ENCODE data around the gene CABP7. TPM values are rescaled to one million over a fixed set of nuclear protein-coding genes. Genes with fewer than 3 reads are reported as not detected.

CABP7 gene
- total RNA-seq, 1 donor from 2014 or later: not detected

GRCh38 chr22:29758068-29758622 lies 38.3 kb downstream of the CABP7 start:
- Mint-ChIP-seq H3K27me3 (ENCODE audit: unreplicated experiment) (no peaks in the 10 kb centered on the region), H3K4me3 (ENCODE audit: unreplicated experiment) (no peak overlapping the region), H3K9me3 (ENCODE audit: unreplicated experiment) (no peaks in the 10 kb centered on the region), H3K4me1 (ENCODE audit: unreplicated experiment) (peaks cover 12% of the 10 kb centered on the region), H3K27ac (ENCODE audit: unreplicated experiment) (no peak overlapping the region), H3K36me3 (ENCODE audit: unreplicated experiment) (no peaks in the 10 kb centered on the region)
- DNase-seq (ENCODE audit: extremely low spot score, unreplicated experiment): no peak
- TF ChIP-seq CTCF (IDR thresholded peaks at IDR 0.05): no peak

- no peak for DNase-seq (ENCODE audit: extremely low spot score, unreplicated experiment)
- Mint-ChIP-seq H3K36me3 (ENCODE audit: unreplicated experiment) (no peaks in the 10 kb centered on the region), H3K27ac (ENCODE audit: unreplicated experiment) (no peak overlapping the region), H3K4me1 (ENCODE audit: unreplicated experiment) (peaks cover 12% of the 10 kb centered on the region), H3K9me3 (ENCODE audit: unreplicated experiment) (no peaks in the 10 kb centered on the region), H3K4me3 (ENCODE audit: unreplicated experiment) (no peak overlapping the region), H3K27me3 (ENCODE audit: unreplicated experiment) (no peaks in the 10 kb centered on the region)
- no peak for TF ChIP-seq CTCF (IDR thresholded peaks at IDR 0.05)
Observed at GRCh38 chr22:29758959-29759358, 39.2 kb downstream of the CABP7 start.

- DNase-seq (ENCODE audit: extremely low spot score, unreplicated experiment): no peak
- Mint-ChIP-seq H3K27me3 (ENCODE audit: unreplicated experiment) (no peaks in the 10 kb centered on the region), H3K4me3 (ENCODE audit: unreplicated experiment) (no peak overlapping the region), H3K27ac (ENCODE audit: unreplicated experiment) (no peak overlapping the region), H3K4me1 (ENCODE audit: unreplicated experiment) (peaks cover 28% of the 10 kb centered on the region), H3K9me3 (ENCODE audit: unreplicated experiment) (no peaks in the 10 kb centered on the region), H3K36me3 (ENCODE audit: unreplicated experiment) (no peaks in the 10 kb centered on the region)
- TF ChIP-seq CTCF (IDR thresholded peaks at IDR 0.05): no peak
Observed at GRCh38 chr22:29762263-29762662, 42.5 kb downstream of the CABP7 start.

GRCh38 chr22:29765905-29766631 lies 46.3 kb downstream of the CABP7 start:
- no peak for DNase-seq (ENCODE audit: extremely low spot score, unreplicated experiment)
- TF ChIP-seq CTCF (IDR thresholded peaks at IDR 0.05): no peak
- Mint-ChIP-seq H3K27me3 (ENCODE audit: unreplicated experiment) (no peaks in the 10 kb centered on the region), H3K4me1 (ENCODE audit: unreplicated experiment) (peaks cover 27% of the 10 kb centered on the region), H3K9me3 (ENCODE audit: unreplicated experiment) (no peaks in the 10 kb centered on the region), H3K4me3 (ENCODE audit: unreplicated experiment) (peak overlapping the region; percentile 97), H3K36me3 (ENCODE audit: unreplicated experiment) (peaks cover 11% of the 10 kb centered on the region), H3K27ac (ENCODE audit: unreplicated experiment) (peak overlapping the region; percentile 96)

- Mint-ChIP-seq H3K27me3 (ENCODE audit: unreplicated experiment) (no peaks in the 10 kb centered on the region), H3K4me3 (ENCODE audit: unreplicated experiment) (peak within 1 kb of the TSS; percentile 97)
Observed at GRCh38 chr22:29766632-29767170, 46.9 kb downstream of the CABP7 start, which contains the start of gene ZMAT5. TSS of gene ZMAT5 (minus strand) at chr22:29767007. CDS start at chr22:29748544, 18,463 bp downstream.

More at GRCh38 chr22:29766632-29767170, 46.9 kb downstream of the CABP7 start, which contains the start of gene ZMAT5:
- Mint-ChIP-seq H3K27ac (ENCODE audit: unreplicated experiment) (peak within 1 kb of the TSS; percentile 96), H3K4me1 (ENCODE audit: unreplicated experiment) (peaks cover 27% of the 10 kb centered on the region), H3K36me3 (ENCODE audit: unreplicated experiment) (peaks cover 11% of the 10 kb centered on the region), H3K9me3 (ENCODE audit: unreplicated experiment) (no peaks in the 10 kb centered on the region)
- DNase-seq (ENCODE audit: extremely low spot score, unreplicated experiment): peak; percentile 96
- no peak for TF ChIP-seq CTCF (IDR thresholded peaks at IDR 0.05)
